T-cell (primary cell): ENCODE measurements around the gene PCDHB12. TPM values are rescaled to one million over a fixed set of nuclear protein-coding genes. Genes with fewer than 3 reads are reported as not detected.
"Not testable (repeated sequence)": the region's sequence is repeated elsewhere in the genome, so short reads cannot be mapped to it uniquely, and the experiment has no call there.

ENCODE experiments used
- ATAC-seq, 4 experiments: fragments of 200-7000 bp in 3 of 4; fragments of 150-1000 bp in 1 of 4; cut with Tn5 transposase; replicated peaks in 1 of 4; 1 replicate in 3 of 4; 2 replicates in 1 of 4; pipeline ENCODE4 v1.10.0; 2021; ENCODE audit warnings: moderate library complexity in 3 of 4, mild to moderate bottlenecking in 2 of 4, moderate number of reproducible peaks in 1 of 4
- CTCF ChIA-PET, 2 donors: fragments of 300-600 bp; sonication (Branson Sonifier 250); formaldehyde crosslinking; loops; one replicate each; lab custom pipeline; 2022; ENCODE audit warnings: antibody characterized with exemption in 2 of 2; lab: Charles Lee
- POLR2A ChIA-PET, 2 donors: fragments of 300-600 bp; sonication (Branson Sonifier 250); formaldehyde crosslinking; loops; one replicate each; lab custom pipeline; 2022; ENCODE audit warnings: antibody characterized with exemption in 2 of 2; lab: Charles Lee
- DNase-seq, 35 experiments: peaks; one replicate each; pipeline versions ENCODE4 v3.0.0 to v3.0.0-alpha.2; 2013 to 2023
- H3K27ac ChIP-seq: one replicate; pipeline ENCODE4 v1.5.1; 2013; ENCODE audit warnings: low read length
- H3K27me3 ChIP-seq, 2 experiments: replicated peaks in 1 of 2; 1 replicate in 1 of 2; 2 replicates in 1 of 2; pipeline versions ENCODE4 v1.6.1 to v1.7.0; 2013; ENCODE audit warnings: low read length in 1 of 2, mixed read lengths in 1 of 2; ENCODE audit not compliant: control insufficient read depth in 2 of 2, insufficient read depth in 2 of 2; ENCODE audit errors: extremely low read depth in 1 of 2
- H3K36me3 ChIP-seq, 2 donors: 1 replicate in 1 of 2; 2 replicates in 1 of 2; pipeline versions ENCODE4 v1.6.1 to v1.7.0; 2013; ENCODE audit warnings: low read length in 1 of 2; ENCODE audit not compliant: control insufficient read depth in 2 of 2, insufficient read depth in 1 of 2; ENCODE audit errors: extremely low read depth in 1 of 2
- H3K4me1 ChIP-seq, 2 experiments: 1 replicate in 1 of 2; 2 replicates in 1 of 2; pipeline versions ENCODE4 v1.6.1 to v1.7.0; 2013; ENCODE audit warnings: low read length in 2 of 2, mixed read lengths in 1 of 2; ENCODE audit not compliant: insufficient read depth in 2 of 2, control insufficient read depth in 1 of 2; ENCODE audit errors: extremely low read depth in 1 of 2
- H3K4me3 ChIP-seq, 2 donors: 1 replicate in 1 of 2; 2 replicates in 1 of 2; pipeline versions ENCODE4 v1.5.1 to v1.7.0; 2013; ENCODE audit warnings: mild to moderate bottlenecking in 2 of 2, low read length in 1 of 2, moderate library complexity in 1 of 2; ENCODE audit not compliant: control insufficient read depth in 1 of 2; ENCODE audit errors: extremely low read depth in 1 of 2
- H3K9me3 ChIP-seq: 2 replicates; pipeline ENCODE4 v1.7.0; 2013
- H3K27ac Mint-ChIP-seq, 2 donors: one replicate each; pipeline ENCODE4 v1.8.0; 2020 to 2021; ENCODE audit warnings: mild to moderate bottlenecking in 2 of 2, mixed read lengths in 2 of 2
- H3K27me3 Mint-ChIP-seq, 2 donors: one replicate each; pipeline ENCODE4 v1.8.0; 2021 to 2022; ENCODE audit warnings: mixed read lengths in 2 of 2
- H3K36me3 Mint-ChIP-seq: one replicate; pipeline ENCODE4 v1.8.0; 2021; ENCODE audit warnings: mixed read lengths
- H3K4me1 Mint-ChIP-seq, 3 donors: one replicate each; pipeline ENCODE4 v1.8.0; 2020 to 2022; ENCODE audit warnings: mixed read lengths in 3 of 3, mild to moderate bottlenecking in 1 of 3
- H3K4me3 Mint-ChIP-seq, 3 donors: one replicate each; pipeline ENCODE4 v1.8.0; 2020 to 2022; ENCODE audit warnings: mild to moderate bottlenecking in 3 of 3, mixed read lengths in 3 of 3, moderate library complexity in 3 of 3
- H3K9me3 Mint-ChIP-seq, 3 donors: one replicate each; pipeline ENCODE4 v1.8.0; 2020 to 2022; ENCODE audit warnings: mixed read lengths in 3 of 3
- WGBS: methylation state at CpG from one replicate; pipeline ENCODE4 v1.1.5; 2013; ENCODE audit warnings: missing lambda C conversion rate; ENCODE audit not compliant: insufficient coverage; 5-methylcytosine and 5-hydroxymethylcytosine counted together
- total RNA-seq, 35 experiments: library from RNA in 6 of 35; stranded (reverse) in 6 of 35; fragments of 120-200 nt in 1 of 35; gene quantifications; one replicate each; pipeline versions ENCODE4 v1.2.1 to v1.2.4 and lab custom pipeline; 2013 to 2026

PCDHB12 gene
- not detected for total RNA-seq
- not detected for total RNA-seq (2013)
- 0 to 0.13 (median 0) reads per million in 29 experiments for total RNA-seq (lab: John Stamatoyannopoulos, UW)

GRCh38 chr5:141208478-141208877 lies at the start of gene PCDHB12:
Gene PCDHB12 (plus strand): TSS chr5:141208719. CDS start chr5:141208908, 189 bp downstream.
- H3K4me3 ChIP-seq = no peak within 1 kb of the TSS
- H3K27ac Mint-ChIP-seq = no peak within 1 kb of the TSS
- no peak within 1 kb of the TSS for H3K4me3 Mint-ChIP-seq
- DNase-seq (peak in 1 of 35 experiments; percentile 5), ATAC-seq (no peak)
- H3K4me1 ChIP-seq = no peaks in the 10 kb centered on the region
- H3K27me3 ChIP-seq = peaks cover 5 to 14% of the 10 kb centered on the region in 2 experiments
- ChIA-PET CTCF (no interaction called here), POLR2A (no interaction called here)
- peaks cover 2% of the 10 kb centered on the region for H3K9me3 ChIP-seq
- no peaks in the 10 kb centered on the region for H3K36me3 ChIP-seq
- no peak within 1 kb of the TSS for H3K27ac ChIP-seq
- H3K9me3 Mint-ChIP-seq = peaks cover 0 to 7% (median 3%) of the 10 kb centered on the region in 3 donors
- H3K36me3 Mint-ChIP-seq = no peaks in the 10 kb centered on the region
- peaks cover 58 to 66% of the 10 kb centered on the region in 2 donors for H3K27me3 Mint-ChIP-seq
- 28% methylated on average over 9 of the region's 11 CpGs for WGBS
- H3K4me1 Mint-ChIP-seq = peaks cover 0 to under 1% (median under 1%) of the 10 kb centered on the region in 3 donors

GRCh38 chr5:141172381-141173204 lies 35.9 kb upstream of the PCDHB12 start, which contains the start of gene PCDHB7:
Gene PCDHB7 (plus strand): TSS chr5:141172644. CDS start chr5:141172836, 192 bp downstream.
- H3K36me3 ChIP-seq = no peaks in the 10 kb centered on the region
- Mint-ChIP-seq H3K27me3 (peaks cover 36 to 43% of the 10 kb centered on the region in 2 donors), H3K36me3 (no peaks in the 10 kb centered on the region), H3K4me1 (peaks cover 2 to 7% (median 5%) of the 10 kb centered on the region in 3 donors), H3K27ac (no peak within 1 kb of the TSS), H3K4me3 (peak within 1 kb of the TSS in 1 of 3 donors; percentile 3), H3K9me3 (peaks cover 6 to 10% (median 8%) of the 10 kb centered on the region in 3 donors)
- ATAC-seq (no peak), DNase-seq (peak in 7 of 35 experiments; percentile 5 to 40 (median 12))
- ChIA-PET POLR2A (no interaction called here), CTCF (interaction anchor here (1.0 to 1.5 kb wide), 2 partner anchors 392 kb away, joined by 3 to 5 read pairs; no protein-coding TSS in a partner anchor)
- H3K4me3 ChIP-seq = no peak within 1 kb of the TSS
- WGBS = 52% methylated on average over 9 of the region's 20 CpGs
- H3K9me3 ChIP-seq = no peaks in the 10 kb centered on the region
- peaks cover 0 to 14% of the 10 kb centered on the region in 2 experiments for H3K27me3 ChIP-seq
- no peaks in the 10 kb centered on the region for H3K4me1 ChIP-seq
- H3K27ac ChIP-seq = no peak within 1 kb of the TSS

- CTCF ChIA-PET, DNase-seq, H3K4me3 Mint-ChIP-seq, H3K27ac ChIP-seq, H3K27ac Mint-ChIP-seq, H3K4me1 Mint-ChIP-seq, H3K9me3 ChIP-seq, H3K9me3 Mint-ChIP-seq, H3K4me3 ChIP-seq, H3K4me1 ChIP-seq, H3K36me3 Mint-ChIP-seq, POLR2A ChIA-PET, ATAC-seq, H3K36me3 ChIP-seq: not testable (repeated sequence)
- H3K27me3 ChIP-seq = peaks cover 0 to 19% of the 10 kb centered on the region in 2 experiments
- H3K27me3 Mint-ChIP-seq = peaks cover 26 to 27% of the 10 kb centered on the region in 2 donors
- whole genome bisulfite sequencing = 49% methylated on average over 50 of the region's 79 CpGs
Measured at GRCh38 chr5:141174291-141175104, 34.0 kb upstream of the PCDHB12 start.

- peaks cover 0 to 13% (median 8%) of the 10 kb centered on the region in 3 donors for H3K9me3 Mint-ChIP-seq
- no peaks in the 10 kb centered on the region for H3K4me1 ChIP-seq
- H3K4me3 ChIP-seq = no peak overlapping the region
- H3K4me3 Mint-ChIP-seq = no peak overlapping the region
- DNase-seq (no peak), ATAC-seq (no peak)
- ChIA-PET CTCF (no interaction called here), POLR2A (no interaction called here)
- peaks cover 2 to 7% (median 5%) of the 10 kb centered on the region in 3 donors for H3K4me1 Mint-ChIP-seq
- WGBS = no CpG with 5 or more reads among the region's 1 CpG
- H3K27me3 Mint-ChIP-seq = peaks cover 26 to 32% of the 10 kb centered on the region in 2 donors
- no peak overlapping the region for H3K27ac Mint-ChIP-seq
- no peak overlapping the region for H3K27ac ChIP-seq
- H3K36me3 Mint-ChIP-seq = no peaks in the 10 kb centered on the region
- H3K27me3 ChIP-seq = peaks cover 0 to 27% of the 10 kb centered on the region in 2 experiments
- no peaks in the 10 kb centered on the region for H3K9me3 ChIP-seq
- no peaks in the 10 kb centered on the region for H3K36me3 ChIP-seq
Measured at GRCh38 chr5:141175933-141176332, 32.6 kb upstream of the PCDHB12 start.

GRCh38 chr5:141177577-141178191 lies 30.8 kb upstream of the PCDHB12 start, which contains the start of gene PCDHB8:
Gene PCDHB8 (plus strand): TSS chr5:141177790. CDS start chr5:141178035, 245 bp downstream.
- H3K9me3 Mint-ChIP-seq = peaks cover 7 to 13% (median 10%) of the 10 kb centered on the region in 3 donors
- H3K4me1 ChIP-seq, DNase-seq, H3K36me3 Mint-ChIP-seq, H3K9me3 ChIP-seq, H3K36me3 ChIP-seq, CTCF ChIA-PET, H3K27ac Mint-ChIP-seq, H3K4me1 Mint-ChIP-seq, ATAC-seq, H3K4me3 ChIP-seq, H3K27ac ChIP-seq, POLR2A ChIA-PET, H3K4me3 Mint-ChIP-seq: not testable (repeated sequence)
- no CpG with 5 or more reads among the region's 18 CpGs for WGBS
- peaks cover 0 to 33% of the 10 kb centered on the region in 2 experiments for H3K27me3 ChIP-seq
- H3K27me3 Mint-ChIP-seq = peaks cover 28 to 34% of the 10 kb centered on the region in 2 donors
